Kidney (tissue), 14 donors: ENCODE results near the gene LRRC73. TPM values are rescaled to one million over a fixed set of nuclear protein-coding genes. Genes with fewer than 3 reads are reported as not detected.

Source experiments
- DNase-seq, 5 donors: peaks; one replicate each; pipeline ENCODE4 v3.0.0-alpha.2; 2013 to 2020
- FAIRE-seq: peaks from 2 replicates; lab custom pipeline; 2012; peaks lifted over from hg19 to GRCh38; lab: Jason Lieb, UNC
- H3K27ac ChIP-seq, 2 donors: one replicate each; pipeline ENCODE4 v1.7.0; 2013; ENCODE audit warnings: low read depth in 2 of 2, low read length in 2 of 2, inconsistent platforms in 1 of 2
- H3K27me3 ChIP-seq: one replicate; pipeline ENCODE4 v1.7.1; 2013; ENCODE audit warnings: low read length, inconsistent platforms; ENCODE audit not compliant: control insufficient read depth, insufficient read depth
- H3K36me3 ChIP-seq, 3 donors: one replicate each; pipeline versions ENCODE4 v1.7.0 to v1.7.1; 2013; ENCODE audit warnings: low read length in 3 of 3, control low read depth in 1 of 3, inconsistent platforms in 1 of 3; ENCODE audit not compliant: insufficient read depth in 3 of 3, control insufficient read depth in 2 of 3
- H3K4me1 ChIP-seq, 3 donors: one replicate each; pipeline versions ENCODE4 v1.7.0 to v1.7.1; 2013; ENCODE audit warnings: low read length in 3 of 3, inconsistent platforms in 1 of 3, low read depth in 1 of 3; ENCODE audit not compliant: control insufficient read depth in 2 of 3, insufficient read depth in 2 of 3
- H3K4me3 ChIP-seq, 3 donors: one replicate each; pipeline versions ENCODE4 v1.7.0 to v1.8.1; 2013; ENCODE audit warnings: low read length in 3 of 3, control low read depth in 1 of 3, inconsistent platforms in 1 of 3
- H3K9ac ChIP-seq, 3 donors: one replicate each; pipeline versions ENCODE4 v1.7.0 to v1.7.1; 2013; ENCODE audit warnings: low read length in 3 of 3, control low read depth in 1 of 3, inconsistent platforms in 1 of 3
- H3K9me3 ChIP-seq, 3 donors: one replicate each; pipeline versions ENCODE4 v1.7.0 to v1.7.1; 2013; ENCODE audit warnings: low read length in 3 of 3, control low read depth in 1 of 3, inconsistent platforms in 1 of 3; ENCODE audit not compliant: control insufficient read depth in 2 of 3, insufficient read depth in 1 of 3
- CTCF ChIP-seq: IDR thresholded peaks from 3 replicates; pipeline ENCODE4 v1.5.1; 2012; ENCODE audit warnings: mild to moderate bottlenecking, moderate library complexity, borderline replicate concordance; ENCODE audit not compliant: insufficient read depth; ENCODE audit errors: extremely low read depth
- intact Hi-C: fragments of 100-400 bp; cut with DNase I; formaldehyde crosslinking; loops from one replicate; pipeline ENCODE4 v1.11.1; 2022
- polyA plus RNA-seq: library from polyadenylated mRNA; stranded (reverse); fragments of 350-450 nt; fragmentation: Illumina TruSeq; extraction: RNeasy Lipid Tissue Mini Kit (QIAGEN cat#74804); gene quantifications from one replicate; pipeline ENCODE4 v1.2.3, GENCODE V29; 2014; ENCODE audit warnings: low read depth, low replicate concordance; ENCODE audit not compliant: insufficient read depth
- total RNA-seq: library from RNA; stranded (reverse); fragmentation: NEBNext Ultra II Directional; extraction: Animal tissue kit (Norgen Biotek cat#: 25700); gene quantifications from one replicate; pipeline ENCODE4 v1.2.1, GENCODE V29; 2021
- donor health status: control.
- donor health status: control.
- donor health status: control.
- donor health status: control.
- donor health status: control.
- donor health status: DM: yes; HTN: yes; CAD: no.
- donor health status: Normal renal cell carcinoma (clear cell type).

LRRC73 gene
- total and polyA plus RNA-seq, 2 donors from 2014 or later = 1.5 to 4.6 TPM

- H3K27me3 ChIP-seq = no peaks in the 10 kb centered on the region
- H3K4me1 ChIP-seq = peaks cover 4 to 23% (median 10%) of the 10 kb centered on the region in 3 donors
- FAIRE-seq (no peak), DNase-seq (peak in 1 of 5 donors; percentile 61)
- H3K9ac ChIP-seq = peak overlapping the region in 1 of 3 donors; percentile 28
- no peaks in the 10 kb centered on the region for H3K9me3 ChIP-seq
- H3K27ac ChIP-seq = peak overlapping the region in 1 of 2 donors; percentile 43
- peaks cover 5 to 26% (median 20%) of the 10 kb centered on the region in 3 donors for H3K36me3 ChIP-seq
- no peak for TF ChIP-seq CTCF
- H3K4me3 ChIP-seq = peak overlapping the region in 1 of 3 donors; percentile 58
- intact Hi-C loops = no loop called here
These were observed 649 bp upstream of the LRRC73 start for GRCh38 chr6:43510827-43511163.

- Histone ChIP-seq H3K4me1 (peaks cover 0 to 16% (median 4%) of the 10 kb centered on the region in 3 donors), H3K9me3 (no peaks in the 10 kb centered on the region), H3K27ac (no peak overlapping the region), H3K36me3 (peaks cover 3 to 28% (median 21%) of the 10 kb centered on the region in 3 donors), H3K9ac (peak overlapping the region in 2 of 3 donors; percentile 38 to 58), H3K27me3 (no peaks in the 10 kb centered on the region), H3K4me3 (peak overlapping the region in 1 of 3 donors; percentile 52)
- TF ChIP-seq CTCF = no peak
- peak in 2 of 5 donors; percentile 27 to 61 for DNase-seq
- no peak for FAIRE-seq
- intact Hi-C loops = loop anchor here (10.0 kb wide), 1 partner anchor 55 kb away; the partner anchor contains the start of gene DLK2
These were observed 783 bp downstream of the LRRC73 start for GRCh38 chr6:43509142-43509983.

GRCh38 chr6:43508481-43509141, 1.5 kb downstream of the LRRC73 start:
- FAIRE-seq (no peak), DNase-seq (no peak)
- peaks cover 0 to 16% (median 4%) of the 10 kb centered on the region in 3 donors for H3K4me1 ChIP-seq
- H3K36me3 ChIP-seq = peaks cover 3 to 29% (median 20%) of the 10 kb centered on the region in 3 donors
- intact Hi-C loops = loop anchor here (10.0 kb wide), 1 partner anchor 54 kb away; the partner anchor contains the start of gene DLK2
- H3K9me3 ChIP-seq = no peaks in the 10 kb centered on the region
- TF ChIP-seq CTCF = no peak
- H3K27me3 ChIP-seq = no peaks in the 10 kb centered on the region
- H3K9ac ChIP-seq = no peak overlapping the region
- H3K4me3 ChIP-seq = no peak overlapping the region
- no peak overlapping the region for H3K27ac ChIP-seq
